HUDEP-2 (cell line): ENCODE results near the gene TBL3.
"Not testable (repeated sequence)": the region's sequence is repeated elsewhere in the genome, so short reads cannot be mapped to it uniquely, and the experiment has no call there.

Experiments
- DNase-seq, 76 experiments: peaks; one replicate each; lab custom pipeline; 2025; ENCODE audit not compliant: unreplicated experiment in 76 of 76; lab: John Stamatoyannopoulos, UW

The TBL3 gene

DNA sequence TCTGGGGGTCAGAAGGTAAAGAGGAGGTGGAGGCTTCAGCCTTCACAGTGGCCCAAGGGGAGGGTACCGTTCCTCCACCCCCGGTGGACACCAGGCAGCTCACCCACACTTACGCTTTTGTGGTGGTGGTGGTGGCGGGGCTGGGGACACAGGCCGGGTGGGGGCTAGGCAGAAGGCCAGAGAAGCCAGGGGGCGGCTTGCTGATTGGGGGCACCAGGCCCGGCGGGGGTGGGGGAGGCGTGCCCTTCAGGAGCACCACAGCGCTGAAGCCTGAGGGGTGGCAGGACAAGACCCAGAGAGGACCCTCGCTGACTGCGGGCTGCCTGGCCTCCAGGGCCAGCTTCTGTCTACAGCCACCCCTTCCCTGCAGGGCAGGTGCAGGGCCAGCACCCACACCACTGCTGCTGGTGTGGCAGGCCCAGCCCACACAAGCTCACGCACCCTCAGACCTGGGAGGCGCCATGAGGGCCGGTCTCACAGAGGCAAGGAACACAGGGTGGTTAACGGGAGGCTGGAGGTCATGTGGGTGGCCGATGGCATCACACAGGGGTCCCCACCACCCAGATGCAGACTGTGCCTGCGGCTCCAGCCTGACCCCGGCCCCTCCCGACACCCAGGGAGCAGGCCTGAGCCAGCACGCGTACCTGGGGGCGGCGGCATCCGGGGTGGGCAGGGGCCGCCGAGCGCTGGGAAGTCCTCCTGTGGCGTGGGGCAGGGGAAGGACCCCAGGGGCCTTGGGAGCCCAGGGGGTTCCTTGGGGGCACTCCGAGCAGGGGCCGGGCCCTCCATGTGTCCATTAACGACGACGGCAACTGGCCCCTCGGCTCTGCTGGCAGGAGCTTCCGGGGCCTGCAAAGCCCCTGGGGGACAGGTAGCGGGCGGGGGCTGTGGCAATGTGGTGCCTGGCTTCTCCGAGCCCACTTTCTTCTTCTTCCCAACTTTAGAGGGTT, 27.3 kb downstream of the TBL3 start:
- DNase-seq, result no peak

DNA sequence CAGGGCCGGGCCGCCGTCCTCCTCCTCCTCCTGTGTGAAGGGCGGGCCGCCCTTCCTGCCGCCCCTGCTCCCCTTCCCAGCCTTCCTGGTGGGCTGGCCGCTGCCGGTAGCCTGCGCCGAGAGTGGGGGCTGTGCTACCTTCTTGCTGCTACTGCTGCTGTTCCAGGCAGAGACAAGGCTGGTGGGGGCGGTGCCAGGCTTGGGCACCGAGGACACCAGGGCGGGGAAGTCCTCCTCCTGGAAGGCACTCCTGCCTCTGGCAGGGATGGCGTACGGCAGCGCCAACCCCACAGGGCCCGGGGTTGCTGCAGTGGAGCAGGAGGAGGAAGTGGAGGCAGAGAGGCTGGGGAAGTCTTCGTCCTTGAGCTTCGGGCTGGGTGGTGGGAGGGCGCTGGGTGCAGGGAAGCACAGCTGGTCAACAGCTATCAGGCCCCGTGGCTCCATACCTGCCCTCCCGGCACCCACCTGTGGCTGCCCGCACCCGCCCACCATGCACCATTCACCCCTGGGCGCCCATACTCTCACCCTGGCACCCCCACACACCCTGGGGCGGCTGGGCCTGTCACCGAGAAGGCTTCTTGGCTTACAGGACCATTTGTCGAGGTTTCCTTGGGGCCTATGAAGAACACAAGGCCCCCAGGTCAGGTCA, 28.1 kb downstream of the TBL3 start:
- no peak for DNase-seq

DNA sequence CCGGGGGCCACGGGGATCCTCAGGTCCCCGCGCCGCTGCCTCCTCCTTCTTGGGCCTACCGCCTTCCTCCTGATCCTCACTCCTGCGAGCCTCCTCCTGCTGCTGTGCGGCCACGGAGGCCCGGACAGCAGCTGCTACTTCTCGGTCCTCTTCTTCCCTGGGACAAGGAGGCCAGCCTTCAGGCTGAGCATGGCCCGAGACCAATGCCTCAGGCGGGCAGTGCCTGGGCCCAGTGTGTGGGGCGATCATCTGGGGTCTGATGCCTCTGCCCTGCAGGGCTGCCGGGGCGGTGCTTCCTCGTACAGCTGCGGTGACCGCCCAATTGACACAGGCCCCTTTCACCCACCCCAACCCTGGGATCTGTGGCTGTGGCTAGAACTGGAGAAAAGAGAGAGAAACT, 29.2 kb downstream of the TBL3 start:
- no peak for DNase-seq

GRCh38 chr16:2001456-2002355, 29.9 kb downstream of the TBL3 start:
- no peak for DNase-seq

DNA sequence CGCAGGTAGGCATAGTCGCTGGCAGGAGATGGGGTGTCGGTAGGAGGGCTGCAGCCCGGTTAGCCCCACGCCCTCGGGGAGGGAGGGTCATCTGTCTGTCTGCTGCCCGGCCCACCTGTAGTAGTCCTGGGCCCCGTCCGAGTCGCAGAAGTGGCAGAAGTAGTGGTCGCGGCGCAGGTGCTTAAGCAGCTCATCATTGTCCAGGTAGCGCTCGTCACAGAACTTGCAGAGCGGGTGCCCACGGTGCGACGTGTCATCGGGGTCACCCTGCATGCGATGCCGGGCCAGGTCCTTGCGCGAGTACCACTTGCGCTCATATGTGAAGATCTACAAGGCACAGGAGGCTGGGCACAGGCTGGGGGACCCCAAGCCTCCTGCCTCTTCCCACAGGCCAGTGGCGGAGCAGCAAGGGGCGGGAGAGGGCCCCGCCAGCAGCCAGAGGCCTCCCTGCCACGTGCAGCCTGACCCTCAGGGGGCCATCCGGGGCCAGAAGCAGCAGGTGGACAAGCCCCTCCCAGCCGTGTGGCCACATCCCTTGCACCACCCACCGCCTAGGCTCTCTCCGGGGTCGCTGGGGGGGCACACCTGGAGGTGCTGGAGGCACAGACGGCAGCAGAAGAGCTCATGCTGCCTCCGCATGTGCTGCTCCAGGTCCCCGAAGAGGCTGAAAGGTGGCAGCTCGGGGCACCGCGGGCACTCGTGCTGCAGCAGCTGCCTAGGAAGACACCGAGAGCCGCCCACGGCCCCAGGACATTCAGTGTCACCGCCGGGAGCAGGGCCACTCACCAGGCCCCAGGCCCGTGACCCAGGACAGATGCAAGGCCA, 30.8 kb downstream of the TBL3 start:
- DNase-seq, result no peak

DNA sequence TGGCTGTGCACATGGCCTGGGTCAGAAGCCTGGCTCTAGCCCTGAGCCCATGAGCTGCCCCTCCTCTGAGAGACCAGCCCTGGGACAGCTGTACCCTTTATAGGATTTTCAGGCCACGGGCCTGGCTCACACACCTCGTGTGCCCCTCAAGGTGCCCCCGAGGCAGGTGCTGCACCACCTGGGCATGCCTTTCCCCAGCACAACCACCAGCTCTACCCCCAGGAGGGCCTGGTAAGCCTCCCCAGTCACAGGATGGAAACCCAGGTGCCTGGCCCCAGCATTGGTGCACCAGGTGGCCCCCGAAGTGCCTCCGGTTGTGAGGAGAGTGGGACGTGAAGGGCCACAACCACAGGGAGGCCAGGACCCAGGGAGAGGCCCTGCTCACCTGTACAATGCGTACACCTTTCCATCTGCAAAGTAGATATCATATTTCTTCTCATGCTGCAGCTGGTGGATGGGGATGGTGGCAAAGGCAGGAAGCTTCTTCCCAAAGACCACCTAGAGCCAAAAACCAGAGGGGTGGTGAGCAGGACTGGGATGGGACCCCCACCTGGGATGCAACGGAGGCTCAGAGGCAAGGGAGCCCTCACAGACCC, 31.5 kb downstream of the TBL3 start:
- DNase-seq, result no peak

- peak in 74 of 76 experiments; percentile 21 to 95 (median 85) for DNase-seq
These were observed 32.2 kb downstream of the TBL3 start for GRCh38 chr16:2003827-2004641.

- peak in 6 of 76 experiments; percentile 10 to 52 (median 20) for DNase-seq
These were observed 33.1 kb downstream of the TBL3 start for GRCh38 chr16:2004795-2005517.

GRCh38 chr16:2005646-2006045, 33.8 kb downstream of the TBL3 start:
- DNase-seq, result peak in 15 of 76 experiments; percentile 5 to 42 (median 22)

GRCh38 chr16:2006317-2006716, 34.5 kb downstream of the TBL3 start:
- no peak for DNase-seq

DNA sequence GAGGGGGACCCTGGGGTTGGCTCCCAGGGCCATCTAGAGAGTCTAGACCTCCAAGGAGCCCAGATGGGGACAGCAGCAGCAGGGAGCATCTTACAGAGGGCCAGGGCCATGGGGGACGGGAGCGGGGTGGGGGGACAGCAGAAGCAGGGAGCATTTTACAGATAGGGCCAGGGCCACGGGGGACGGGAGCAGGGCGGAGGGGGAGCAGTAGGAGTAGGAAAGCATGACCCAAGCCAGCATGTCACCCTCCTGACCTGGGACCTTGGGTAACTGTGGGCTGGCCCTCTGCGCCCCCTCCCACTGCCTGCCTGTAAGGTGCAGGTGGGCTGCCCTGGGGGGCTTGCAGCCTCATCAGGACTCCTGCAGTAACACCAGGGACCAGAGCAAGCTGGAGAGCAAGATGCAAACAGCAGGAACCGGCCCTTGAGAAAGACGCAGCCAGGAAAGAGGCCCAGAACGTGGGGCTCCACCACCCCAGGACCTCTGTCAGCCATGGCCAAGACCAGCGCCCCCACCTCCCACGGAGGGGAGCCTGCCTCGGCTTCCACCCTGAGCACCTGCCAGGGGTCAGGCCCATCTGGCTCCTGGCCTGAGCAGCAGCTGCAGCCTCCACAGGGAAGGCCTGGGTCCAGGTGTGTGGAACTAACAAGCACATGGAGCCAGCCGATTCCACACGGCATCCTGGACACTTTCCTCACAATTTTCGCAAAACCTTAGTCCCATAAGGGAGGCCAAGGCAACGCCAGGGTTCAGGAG, 35.4 kb downstream of the TBL3 start:
- no peak for DNase-seq

DNA sequence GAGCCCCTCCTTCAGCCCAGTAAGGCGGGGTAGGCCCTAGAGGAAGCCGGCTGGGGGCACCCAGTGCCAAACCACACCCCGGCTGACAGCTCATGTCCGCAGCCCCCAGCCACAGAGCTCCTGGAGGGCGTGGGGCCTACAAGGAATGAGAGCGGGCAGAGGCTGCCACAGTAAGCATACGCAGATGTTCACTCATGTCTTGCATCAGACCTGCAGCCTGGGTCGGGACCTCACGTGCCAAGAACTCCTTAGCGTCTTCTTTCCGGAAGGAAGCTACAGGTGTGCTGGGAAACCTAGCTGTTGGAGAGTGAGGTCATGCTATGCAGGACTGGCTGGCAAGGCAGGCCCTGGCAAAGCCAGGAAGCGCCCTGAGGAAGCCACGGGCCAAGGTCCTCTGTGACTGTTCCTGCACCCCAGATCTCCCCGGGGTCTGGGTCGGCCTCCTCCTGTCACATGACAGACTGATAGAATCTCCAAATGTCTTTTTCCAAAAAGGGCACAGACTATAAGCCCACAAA, 36.2 kb downstream of the TBL3 start:
- DNase-seq, result peak in 35 of 76 experiments; percentile 13 to 56 (median 36)

DNA sequence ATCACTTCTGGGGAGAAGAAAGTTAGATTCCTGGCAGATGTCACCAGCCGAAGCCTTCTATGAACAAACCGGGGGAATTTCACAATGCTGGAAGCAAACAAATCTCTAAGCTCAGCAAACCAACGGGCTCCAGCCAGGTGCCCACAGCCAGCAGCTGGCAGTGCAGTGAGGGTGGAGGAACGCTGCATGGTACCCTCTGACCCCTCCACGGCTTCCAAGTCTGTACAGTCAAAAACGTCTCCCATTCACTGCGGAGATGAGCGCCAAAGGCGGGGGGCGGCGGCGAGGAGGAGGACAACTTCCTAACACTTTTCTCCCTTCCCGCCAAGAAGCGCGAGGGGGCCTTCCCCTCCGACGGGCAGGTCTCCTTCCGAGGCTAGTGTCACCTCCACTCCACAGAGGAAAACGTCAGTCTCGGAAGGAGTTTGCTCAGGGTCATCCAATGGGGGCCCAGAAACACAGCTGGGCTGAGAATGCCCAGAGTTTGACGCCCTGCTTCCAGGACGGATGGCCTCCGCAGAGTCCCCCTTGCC, 36.8 kb downstream of the TBL3 start:
- DNase-seq, result peak in 4 of 76 experiments; percentile 12 to 28 (median 19)

- DNase-seq, result peak in 3 of 76 experiments; percentile 16 to 23 (median 18)
These were observed 37.4 kb downstream of the TBL3 start for GRCh38 chr16:2009164-2009711.

- DNase-seq, result peak in 65 of 76 experiments; percentile 19 to 79 (median 60)
These were observed 38.1 kb downstream of the TBL3 start, which contains the start of gene ZNF598 for GRCh38 chr16:2009791-2010510. Gene ZNF598 (minus strand): TSS chr16:2009821.

- DNase-seq, result not testable (repeated sequence)
These were observed 39.9 kb downstream of the TBL3 start for GRCh38 chr16:2011726-2012125.
